ENCODE data around the gene SUFU. TPM values are rescaled to one million over a fixed set of nuclear protein-coding genes. Genes with fewer than 3 reads are reported as not detected.

Gene SUFU
- total and polyA plus RNA-seq, 2 experiments from 2014 or later: 2.8 to 5.6 TPM

- Mint-ChIP-seq H3K27ac (no peak overlapping the region), H3K36me3 (ENCODE audit: low read depth) (no peaks in the 10 kb centered on the region), H3K27me3 (ENCODE audit: insufficient read depth, low read depth, poor library complexity) (peaks cover 3% of the 10 kb centered on the region), H3K4me3 (no peak overlapping the region), H3K9me3 (no peaks in the 10 kb centered on the region), H3K4me1 (no peaks in the 10 kb centered on the region)
- Histone ChIP-seq H3K4me1 (ENCODE audit: insufficient read depth) (no peaks in the 10 kb centered on the region), H3K27me3 (ENCODE audit: insufficient read depth) (no peaks in the 10 kb centered on the region), H4K20me1 (replicated peaks; ENCODE audit: insufficient read depth) (no peaks in the 10 kb centered on the region; the same call in 1 of the 2 replicates), H3K4me3 (no peak overlapping the region), H3K79me2 (replicated peaks; ENCODE audit: insufficient read depth) (no peaks in the 10 kb centered on the region), H2AFZ (no peak overlapping the region), H3K9me2 (ENCODE audit: insufficient read depth) (no peaks in the 10 kb centered on the region), H3F3A (replicated peaks; ENCODE audit: low read depth) (no peaks in the 10 kb centered on the region), H3K4me2 (no peak overlapping the region), H3K36me3 (ENCODE audit: insufficient read depth) (no peaks in the 10 kb centered on the region), H3K27ac (ENCODE audit: low read depth) (no peak overlapping the region)
- ATAC-seq (no peak), DNase-seq (ENCODE audit: low spot score) (no peak)
- TF ChIP-seq JUNB (IDR thresholded peaks at IDR 0.05; ENCODE audit: unreplicated experiment) (no peak), POLR2AphosphoS5 (IDR thresholded peaks at IDR 0.05; ENCODE audit: low read depth) (no peak), EZH2 (IDR thresholded peaks at IDR 0.05; ENCODE audit: low read depth, unreplicated experiment) (no peak), ETS1 (IDR thresholded peaks at IDR 0.05) (no peak)
Observed at GRCh38 chr10:102535481-102536147, 31.8 kb downstream of the SUFU start.

GRCh38 chr10:102537367-102537766 lies 33.6 kb downstream of the SUFU start:
- no peaks in the 10 kb centered on the region for H3K4me1 Mint-ChIP-seq
- H3F3A ChIP-seq (replicated peaks; ENCODE audit: low read depth): no peaks in the 10 kb centered on the region
- no peak for TF ChIP-seq EZH2 (IDR thresholded peaks at IDR 0.05; ENCODE audit: low read depth, unreplicated experiment)
- no peak for TF ChIP-seq NANOG (IDR thresholded peaks at IDR 0.05; ENCODE audit: borderline replicate concordance)
- TF ChIP-seq ZNF462 (CRISPR knock-in tag; IDR thresholded peaks at IDR 0.05): no peak
- TF ChIP-seq POLR2AphosphoS5 (IDR thresholded peaks at IDR 0.05; ENCODE audit: low read depth): no peak
- H3K9me3 Mint-ChIP-seq: no peaks in the 10 kb centered on the region
- no peak overlapping the region for H3K27ac ChIP-seq (ENCODE audit: low read depth)
- no peak overlapping the region for H3K4me3 ChIP-seq
- DNase-seq (ENCODE audit: low spot score) (no peak), ATAC-seq (no peak)
- no peak overlapping the region for H3K27ac Mint-ChIP-seq
- no peaks in the 10 kb centered on the region for H3K9me2 ChIP-seq (ENCODE audit: insufficient read depth)
- H3K4me3 Mint-ChIP-seq: no peak overlapping the region
- no peaks in the 10 kb centered on the region for H3K4me1 ChIP-seq (ENCODE audit: insufficient read depth)
- H3K36me3 Mint-ChIP-seq (ENCODE audit: low read depth): no peaks in the 10 kb centered on the region
- no peak overlapping the region for H3K4me2 ChIP-seq
- H3K79me2 ChIP-seq (replicated peaks; ENCODE audit: insufficient read depth): no peaks in the 10 kb centered on the region
- no peaks in the 10 kb centered on the region; the same call in 1 of the 2 replicates for H4K20me1 ChIP-seq (replicated peaks; ENCODE audit: insufficient read depth)
- H3K27me3 Mint-ChIP-seq (ENCODE audit: insufficient read depth, low read depth, poor library complexity): peaks cover under 1% of the 10 kb centered on the region
- no peaks in the 10 kb centered on the region for H3K27me3 ChIP-seq (ENCODE audit: insufficient read depth)
- H3K36me3 ChIP-seq (ENCODE audit: insufficient read depth): no peaks in the 10 kb centered on the region
- no peak overlapping the region for H2AFZ ChIP-seq
